PC-3 (cell line): Measurements from ENCODE around the gene NADSYN1. TPM values are rescaled to one million over a fixed set of nuclear protein-coding genes. Genes with fewer than 3 reads are reported as not detected.
"Not testable (repeated sequence)": the region's sequence is repeated elsewhere in the genome, so short reads cannot be mapped to it uniquely, and the experiment has no call there.

Experiments used
- ATAC-seq: fragments of 200-7000 bp; cut with Tn5 transposase; 2 replicates; pipeline ENCODE4 v1.9.1; 2020; ENCODE audit warnings: mild to moderate bottlenecking, moderate library complexity
- BruUV-seq: library from RNA; stranded (reverse); fragments of 400-500 nt; replicated peaks from 2 replicates; lab custom pipeline; 2021; lab: Mats Ljungman, UMichigan
- CTCF ChIA-PET: fragments of 300-600 bp; sonication (Branson Sonifier 250); formaldehyde crosslinking; loops from one replicate; lab custom pipeline; 2022; ENCODE audit warnings: antibody characterized with exemption; lab: Charles Lee
- POLR2A ChIA-PET: fragments of 300-600 bp; sonication (Branson Sonifier 250); formaldehyde crosslinking; loops from one replicate; lab custom pipeline; 2022; ENCODE audit warnings: antibody characterized with exemption; ENCODE audit not compliant: unreplicated experiment; lab: Charles Lee
- DNase-seq: peaks from one replicate; pipeline ENCODE4 v3.0.0-alpha.2; 2015
- H2AFZ ChIP-seq: fragments of 300-600 bp; sonication (generic); 2 replicates; pipeline ENCODE4 v1.6.0; 2016; ENCODE audit warnings: antibody characterized with exemption, low read length
- H3F3A ChIP-seq: fragments of 300-600 bp; sonication (generic); one replicate; pipeline ENCODE4 v1.6.0; 2017; ENCODE audit warnings: antibody characterized with exemption, low read length, control low read depth, mild to moderate bottlenecking; ENCODE audit not compliant: unreplicated experiment
- H3K27ac ChIP-seq: fragments of 300-600 bp; sonication (generic); 2 replicates; pipeline ENCODE4 v1.5.1; 2016; ENCODE audit warnings: mild to moderate bottlenecking, low read length
- H3K27me3 ChIP-seq: fragments of 300-600 bp; sonication (generic); 2 replicates; pipeline ENCODE4 v1.6.1; 2016; ENCODE audit warnings: low read length, mixed read lengths
- H3K36me3 ChIP-seq: fragments of 300-600 bp; sonication (generic); 2 replicates; pipeline ENCODE4 v1.6.1; 2016; ENCODE audit warnings: low read depth, mixed run types, low read length, mixed read lengths
- H3K4me1 ChIP-seq: fragments of 300-600 bp; sonication (generic); 2 replicates; pipeline ENCODE4 v1.5.1; 2016; ENCODE audit warnings: low read length; ENCODE audit not compliant: insufficient read depth
- H3K4me2 ChIP-seq: fragments of 300-600 bp; sonication (generic); 2 replicates; pipeline ENCODE4 v1.6.0; 2016; ENCODE audit warnings: low read length
- H3K4me3 ChIP-seq: fragments of 300-600 bp; sonication (generic); 2 replicates; pipeline ENCODE4 v1.5.1; 2016; ENCODE audit warnings: mild to moderate bottlenecking, low read length, mixed read lengths
- H3K79me2 ChIP-seq: fragments of 300-600 bp; sonication (generic); 2 replicates; pipeline ENCODE4 v1.6.1; 2017; ENCODE audit warnings: low read length, mixed read lengths
- H3K9ac ChIP-seq: fragments of 300-600 bp; sonication (generic); 2 replicates; pipeline ENCODE4 v1.6.0; 2016; ENCODE audit warnings: mild to moderate bottlenecking, low read length
- H3K9me2 ChIP-seq: fragments of 300-600 bp; sonication (generic); replicated peaks from 2 replicates; pipeline ENCODE4 v1.6.1; 2016; ENCODE audit warnings: mixed run types, low read length, mixed read lengths
- H3K9me3 ChIP-seq: fragments of 300-600 bp; sonication (generic); 2 replicates; pipeline ENCODE4 v1.6.1; 2016; ENCODE audit warnings: low read length, mixed read lengths
- H4K20me1 ChIP-seq: fragments of 300-600 bp; sonication (generic); 2 replicates; pipeline ENCODE4 v1.6.1; 2016; ENCODE audit warnings: low read length, mixed read lengths
- EZH2 ChIP-seq: fragments of 300-600 bp; sonication (generic); IDR thresholded peaks from one replicate; pipeline ENCODE4 v1.6.1; 2017; ENCODE audit warnings: antibody characterized with exemption, mild to moderate bottlenecking, low read length; ENCODE audit not compliant: unreplicated experiment
- EZH2phosphoT487 ChIP-seq: fragments of 300-600 bp; sonication (generic); IDR thresholded peaks from 2 replicates; pipeline ENCODE4 v1.6.1; 2018; ENCODE audit warnings: mild to moderate bottlenecking, antibody characterized with exemption, low read length, borderline replicate concordance
- intact Hi-C: fragments of 100-400 bp; cut with micrococcal nuclease; formaldehyde crosslinking; loops from 2 replicates; pipeline ENCODE4 v1.9.0; 2023
- total RNA-seq: library from RNA; depleted of rRNA; stranded (reverse); fragments of >200 nt; gene quantifications from 2 replicates; pipeline ENCODE4 v1.2.3, GENCODE V29; 2014
- TF ChIP-seq, protein P1 (sequence below): fragments of 300-600 bp; sonication (generic); conservative IDR thresholded peaks from 2 replicates; pipeline ENCODE4 v1.5.1; 2017; ENCODE audit warnings: antibody characterized with exemption, low read depth, mild to moderate bottlenecking, low read length

The NADSYN1 gene
- total RNA-seq, 1 experiment from 2014 or later, result 64.8 TPM

GRCh38 chr11:71420455-71421241, 32.4 kb upstream of the NADSYN1 start:
- H4K20me1 ChIP-seq, result no peaks in the 10 kb centered on the region
- H3K4me3 ChIP-seq, result no peak overlapping the region
- peaks cover 20% of the 10 kb centered on the region for H3K4me1 ChIP-seq
- H2AFZ ChIP-seq, result no peak overlapping the region
- CTCF ChIA-PET, result no interaction called here
- H3K9ac ChIP-seq, result no peak overlapping the region
- no peak overlapping the region for H3K4me2 ChIP-seq
- no peaks in the 10 kb centered on the region for H3K9me2 ChIP-seq
- H3K36me3 ChIP-seq, result no peaks in the 10 kb centered on the region
- TF ChIP-seq EZH2, result no peak
- TF ChIP-seq, protein P1, sequence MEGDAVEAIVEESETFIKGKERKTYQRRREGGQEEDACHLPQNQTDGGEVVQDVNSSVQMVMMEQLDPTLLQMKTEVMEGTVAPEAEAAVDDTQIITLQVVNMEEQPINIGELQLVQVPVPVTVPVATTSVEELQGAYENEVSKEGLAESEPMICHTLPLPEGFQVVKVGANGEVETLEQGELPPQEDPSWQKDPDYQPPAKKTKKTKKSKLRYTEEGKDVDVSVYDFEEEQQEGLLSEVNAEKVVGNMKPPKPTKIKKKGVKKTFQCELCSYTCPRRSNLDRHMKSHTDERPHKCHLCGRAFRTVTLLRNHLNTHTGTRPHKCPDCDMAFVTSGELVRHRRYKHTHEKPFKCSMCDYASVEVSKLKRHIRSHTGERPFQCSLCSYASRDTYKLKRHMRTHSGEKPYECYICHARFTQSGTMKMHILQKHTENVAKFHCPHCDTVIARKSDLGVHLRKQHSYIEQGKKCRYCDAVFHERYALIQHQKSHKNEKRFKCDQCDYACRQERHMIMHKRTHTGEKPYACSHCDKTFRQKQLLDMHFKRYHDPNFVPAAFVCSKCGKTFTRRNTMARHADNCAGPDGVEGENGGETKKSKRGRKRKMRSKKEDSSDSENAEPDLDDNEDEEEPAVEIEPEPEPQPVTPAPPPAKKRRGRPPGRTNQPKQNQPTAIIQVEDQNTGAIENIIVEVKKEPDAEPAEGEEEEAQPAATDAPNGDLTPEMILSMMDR, result peak; percentile 95
- peak; percentile 61 for DNase-seq
- POLR2A ChIA-PET, result no interaction called here
- no TSS peak for BruUV-seq
- no peaks in the 10 kb centered on the region for H3K9me3 ChIP-seq
- intact Hi-C loops, result no loop called here
- H3F3A ChIP-seq, result no peaks in the 10 kb centered on the region
- peaks cover 9% of the 10 kb centered on the region; the same call in 1 of the 2 replicates for H3K27me3 ChIP-seq
- no peak overlapping the region for H3K27ac ChIP-seq
- H3K79me2 ChIP-seq, result no peaks in the 10 kb centered on the region
- ATAC-seq, result peak; percentile 37; the same call in 1 of the 2 replicates

GRCh38 chr11:71421392-71421950, 31.5 kb upstream of the NADSYN1 start:
- no peaks in the 10 kb centered on the region for H3K36me3 ChIP-seq
- no peaks in the 10 kb centered on the region for H3K79me2 ChIP-seq
- no peak overlapping the region for H3K4me2 ChIP-seq
- ChIA-PET POLR2A (no interaction called here), CTCF (no interaction called here)
- no peak overlapping the region for H3K4me3 ChIP-seq
- ATAC-seq, result no peak
- TF ChIP-seq EZH2, result no peak
- TF ChIP-seq, protein P1, result no peak
- TF ChIP-seq EZH2phosphoT487, result no peak
- no peak overlapping the region for H2AFZ ChIP-seq
- no peak for DNase-seq
- no peak overlapping the region for H3K9ac ChIP-seq
- intact Hi-C loops, result no loop called here
- BruUV-seq, result no TSS peak
- H3K27ac ChIP-seq, result no peak overlapping the region
- H3K9me2 ChIP-seq, result no peaks in the 10 kb centered on the region
- no peaks in the 10 kb centered on the region for H3F3A ChIP-seq
- H3K4me1 ChIP-seq, result peaks cover 28% of the 10 kb centered on the region
- no peaks in the 10 kb centered on the region for H4K20me1 ChIP-seq
- 0 out of 2 replicates have a peak, but pooled peaks cover under 1% of the 10 kb centered on the region for H3K27me3 ChIP-seq
- no peaks in the 10 kb centered on the region for H3K9me3 ChIP-seq

DNA sequence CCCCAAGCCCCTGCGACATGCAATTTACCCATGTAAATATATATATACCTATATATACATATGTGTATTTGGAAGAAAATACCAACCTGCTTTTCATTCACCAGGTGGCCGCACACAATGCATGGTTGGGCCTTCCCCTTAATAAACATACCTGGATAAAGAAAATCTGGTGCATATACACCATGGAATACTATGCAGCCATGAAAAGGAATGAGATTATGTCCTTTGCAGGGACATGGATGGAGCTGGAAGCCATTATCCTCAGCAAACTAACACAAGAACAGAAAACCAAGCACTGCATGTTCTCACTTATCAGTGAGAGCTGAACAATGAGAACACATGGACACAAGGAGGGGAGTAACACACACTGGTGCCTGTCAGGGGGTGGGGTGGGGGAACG, 30.7 kb upstream of the NADSYN1 start:
- H4K20me1 ChIP-seq, DNase-seq, H3K9me3 ChIP-seq, H3K27ac ChIP-seq, ATAC-seq, H2AFZ ChIP-seq, H3K9me2 ChIP-seq, H3K27me3 ChIP-seq, H3K4me2 ChIP-seq, POLR2A ChIA-PET, H3K36me3 ChIP-seq, H3K79me2 ChIP-seq, H3K4me3 ChIP-seq, CTCF ChIA-PET, intact Hi-C loops, H3F3A ChIP-seq, H3K9ac ChIP-seq, BruUV-seq: not testable (repeated sequence)
- H3K4me1 ChIP-seq, result peaks cover 34% of the 10 kb centered on the region
